Stromal cell of bone marrow (primary cell): Measurements from ENCODE around the gene NIPAL1.

Source experiments
- DNase-seq: peaks from one replicate; pipeline ENCODE4 v3.0.0-alpha.2; 2012; ENCODE audit warnings: low read depth

NIPAL1 gene

DNA sequence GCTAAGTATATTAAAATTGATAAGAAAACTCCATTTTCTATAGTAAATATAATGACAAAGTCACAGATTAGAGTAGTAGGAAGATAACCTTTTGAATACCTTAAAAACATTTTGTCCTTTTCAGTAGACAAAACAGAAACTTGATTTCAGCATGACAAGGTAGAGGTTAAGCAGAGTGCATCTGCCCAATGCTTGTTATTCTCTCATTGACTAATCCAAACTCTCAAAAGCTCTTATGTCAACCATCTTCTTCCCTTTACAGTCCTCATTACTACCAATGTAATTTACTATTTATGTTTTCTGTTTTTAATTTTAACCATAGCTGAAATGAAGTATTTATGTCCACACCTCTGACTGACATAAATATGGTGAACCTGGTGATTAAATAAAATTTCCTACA is 11.1 kb downstream of the NIPAL1 start:
- DNase-seq, result no peak

DNA sequence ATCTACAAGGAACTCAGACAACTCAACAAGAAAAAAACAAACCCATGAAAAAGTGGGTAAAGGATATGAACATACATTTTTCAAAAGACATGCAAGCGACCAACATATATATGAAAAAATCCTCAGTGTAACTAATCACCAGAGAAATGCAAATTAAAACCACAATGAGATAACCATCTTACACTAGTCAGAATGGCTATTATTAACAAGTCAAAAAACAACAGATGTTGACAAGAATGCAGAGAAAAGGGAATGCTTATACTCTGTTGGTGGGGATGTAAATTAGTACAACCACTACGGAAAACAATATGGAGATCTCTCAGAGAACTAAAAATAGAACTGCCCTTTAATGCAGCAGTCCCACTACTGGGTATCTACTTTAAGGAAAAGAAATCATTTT is 12.1 kb downstream of the NIPAL1 start:
- DNase-seq, result no peak

DNA sequence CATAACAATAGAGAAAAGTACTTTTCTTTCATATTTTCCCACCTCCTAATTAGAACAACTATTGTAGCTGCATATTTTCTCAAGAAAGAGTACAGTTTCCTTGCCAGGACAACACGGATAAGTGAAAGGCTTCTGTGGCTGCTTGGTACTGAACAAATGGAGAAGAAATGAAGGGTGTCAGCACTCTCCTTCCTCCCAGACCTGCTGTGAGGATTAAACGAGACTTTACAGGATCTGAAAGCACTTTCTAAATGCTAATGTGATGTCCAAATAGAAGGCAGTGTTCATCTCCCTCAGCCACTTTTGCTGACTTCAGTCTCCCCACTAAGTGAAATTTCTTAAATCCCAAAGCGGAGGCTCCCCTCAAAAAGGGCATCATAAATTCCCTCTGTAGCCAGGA is 13.9 kb downstream of the NIPAL1 start:
- no peak for DNase-seq

DNA sequence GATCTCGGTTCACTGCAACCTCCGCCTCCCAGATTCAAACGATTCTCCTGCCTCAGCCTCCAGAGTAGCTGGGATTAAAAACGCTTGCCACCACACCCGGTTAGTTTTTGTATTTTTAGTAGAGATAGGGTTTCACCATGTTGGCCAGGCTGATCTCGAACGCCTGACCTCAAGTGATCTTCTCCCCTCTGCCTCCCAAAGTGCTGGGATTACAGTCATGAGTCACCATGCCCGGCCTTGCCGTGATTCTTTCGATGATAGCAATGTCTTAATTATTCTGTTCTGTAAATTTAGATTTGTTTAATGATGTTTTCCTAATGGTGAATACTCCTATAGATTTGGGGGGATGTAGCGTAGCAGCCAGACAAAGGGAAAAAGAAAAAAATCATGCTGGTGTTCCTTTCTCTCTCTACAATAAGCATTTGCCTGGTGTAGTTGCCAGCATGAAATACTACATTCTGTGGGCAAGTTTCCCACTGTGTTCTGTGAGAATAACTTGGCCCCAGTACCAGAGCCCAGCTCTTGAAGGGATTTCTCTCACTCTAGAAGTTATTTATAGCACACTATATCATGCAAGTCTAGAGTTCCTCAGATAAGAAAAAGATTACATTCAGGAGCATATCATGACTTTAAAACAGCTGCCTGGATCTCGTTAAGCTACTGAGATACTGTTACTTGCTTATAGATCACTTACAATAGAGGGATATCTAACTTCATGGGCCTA is 15.4 kb downstream of the NIPAL1 start:
- DNase-seq, result no peak

DNA sequence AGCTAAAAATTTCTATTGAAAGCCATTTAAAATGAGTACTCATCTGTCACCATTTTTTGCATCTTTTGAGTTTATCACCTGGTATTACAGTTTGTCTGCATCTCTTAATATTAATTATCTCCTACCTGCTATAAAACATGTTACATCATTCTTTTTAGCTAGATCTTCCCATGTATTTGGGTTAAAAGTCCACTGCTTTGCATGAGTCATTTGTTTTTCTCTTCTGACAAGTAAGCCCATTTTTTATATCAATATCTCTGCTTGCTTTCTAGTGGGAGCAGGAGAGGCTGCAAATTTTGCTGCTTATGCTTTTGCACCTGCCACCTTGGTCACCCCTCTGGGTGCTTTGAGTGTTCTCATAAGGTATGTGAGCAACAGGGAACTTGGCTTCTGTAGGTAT is 16.1 kb downstream of the NIPAL1 start:
- no peak for DNase-seq

DNA sequence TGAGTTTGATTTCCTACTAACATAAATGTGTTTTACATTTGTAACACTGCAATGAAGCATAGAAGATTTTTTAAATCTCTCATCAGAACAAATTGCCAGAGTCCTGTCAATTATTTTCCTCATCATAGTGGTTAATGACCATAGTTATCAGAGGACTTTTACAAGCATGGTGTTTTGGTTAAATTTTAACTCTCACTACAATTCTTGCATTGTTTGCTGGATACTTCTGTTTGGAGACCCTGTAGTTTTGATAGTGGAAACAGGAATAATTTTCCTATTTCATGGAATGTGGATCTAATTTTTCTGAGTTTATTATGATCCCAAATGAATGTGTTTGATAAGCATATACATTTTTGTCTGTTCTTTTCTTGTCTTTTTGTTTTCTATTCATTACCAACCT is 16.8 kb downstream of the NIPAL1 start:
- no peak for DNase-seq

DNA sequence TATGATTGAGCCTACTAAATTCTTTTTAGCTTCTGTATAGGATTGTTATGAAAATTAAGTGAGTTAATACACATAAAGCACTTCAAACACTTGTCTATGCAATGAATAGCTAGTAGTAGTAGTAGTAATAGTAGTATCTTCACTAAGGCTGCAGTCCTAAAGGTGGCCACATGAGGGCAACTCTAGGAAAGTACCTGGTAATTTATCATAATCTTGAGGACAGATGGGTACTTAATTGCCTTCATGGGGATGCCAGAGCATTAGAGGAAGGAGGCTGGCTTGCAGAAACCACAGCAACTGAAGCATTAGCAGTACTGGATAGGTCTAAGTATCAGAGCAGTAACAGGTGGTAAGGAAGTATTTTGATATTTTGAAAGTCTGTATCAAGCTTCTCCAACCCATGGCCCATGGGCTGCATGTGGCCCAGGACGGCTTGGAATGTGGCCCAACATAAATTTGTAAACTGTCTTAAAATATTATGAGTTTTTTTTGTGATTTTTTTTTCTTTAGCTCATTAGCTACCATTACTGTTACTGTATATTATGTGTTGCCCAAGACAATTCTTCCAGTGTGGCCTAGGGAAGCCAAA is 17.3 kb downstream of the NIPAL1 start:
- DNase-seq, result no peak

DNA sequence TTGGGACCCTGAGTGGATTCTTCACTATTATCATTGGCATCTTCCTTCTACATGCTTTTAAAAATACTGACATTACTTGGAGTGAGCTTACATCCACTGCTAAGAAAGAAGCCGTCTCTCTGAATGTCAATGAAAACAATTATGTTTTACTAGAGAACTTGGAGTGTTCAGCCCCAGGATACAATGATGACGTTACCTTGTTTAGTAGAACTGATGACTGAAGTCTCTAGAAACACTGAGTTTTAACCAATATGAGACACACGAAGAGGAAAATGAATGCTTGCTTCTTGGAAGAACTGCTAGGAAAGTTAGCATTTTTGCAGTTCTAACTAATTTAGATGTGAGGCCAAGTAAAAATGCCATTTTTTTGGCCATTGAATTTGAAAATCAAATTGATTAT is 19.4 kb downstream of the NIPAL1 start:
- no peak for DNase-seq

DNA sequence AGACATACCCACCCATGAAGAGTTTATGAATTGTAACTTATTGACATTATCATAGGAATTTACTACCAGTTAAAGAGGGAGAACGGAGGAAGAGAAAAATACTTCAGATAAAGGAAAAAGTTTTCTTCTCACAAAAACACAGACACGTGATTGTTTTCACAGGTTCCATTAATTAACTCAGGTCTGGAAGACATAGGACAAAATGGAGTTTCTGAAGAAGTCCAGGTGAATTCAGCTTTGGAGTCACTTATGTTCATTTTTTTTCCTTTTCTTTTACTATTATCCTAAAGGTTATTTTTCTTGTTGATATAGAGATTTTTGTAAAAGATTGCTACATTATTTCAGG is 20.5 kb downstream of the NIPAL1 start:
- no peak for DNase-seq

DNA sequence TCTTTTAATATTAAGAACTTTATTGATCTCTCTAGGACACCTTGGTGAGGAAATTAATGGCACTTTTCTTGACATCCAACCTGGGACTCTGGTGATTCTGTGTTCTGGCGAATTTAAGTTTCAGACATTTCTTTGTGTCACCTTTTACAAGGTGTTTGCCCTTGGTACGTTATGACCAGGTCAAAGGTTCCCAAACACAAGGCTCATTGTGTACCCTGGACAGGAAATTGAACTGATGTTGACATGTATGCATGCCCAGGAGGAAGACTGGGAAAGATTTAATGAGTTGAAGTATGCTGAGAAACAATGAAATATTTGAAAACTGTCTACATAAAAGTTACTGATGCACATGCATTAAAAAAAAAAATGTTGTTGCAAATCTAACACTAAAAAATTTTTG is 22.1 kb downstream of the NIPAL1 start:
- no peak for DNase-seq

DNA sequence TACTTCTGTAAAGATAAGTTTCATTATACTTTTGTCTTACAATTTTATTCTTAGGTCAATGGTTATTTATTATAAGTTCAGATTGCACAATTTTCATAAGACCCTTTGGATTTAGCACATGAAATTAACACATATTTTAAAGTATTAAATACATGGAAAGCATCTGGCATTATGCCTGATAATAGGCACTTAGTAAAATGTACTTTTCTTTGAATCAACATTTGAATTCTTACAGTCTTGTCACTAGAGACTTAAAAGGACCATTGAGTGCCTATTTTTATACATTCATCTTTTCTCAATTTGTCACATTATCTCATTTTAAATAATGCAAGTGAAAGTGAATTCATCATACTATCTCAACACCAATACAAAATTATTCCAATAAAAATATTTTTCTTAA is 23.0 kb downstream of the NIPAL1 start:
- no peak for DNase-seq

DNA sequence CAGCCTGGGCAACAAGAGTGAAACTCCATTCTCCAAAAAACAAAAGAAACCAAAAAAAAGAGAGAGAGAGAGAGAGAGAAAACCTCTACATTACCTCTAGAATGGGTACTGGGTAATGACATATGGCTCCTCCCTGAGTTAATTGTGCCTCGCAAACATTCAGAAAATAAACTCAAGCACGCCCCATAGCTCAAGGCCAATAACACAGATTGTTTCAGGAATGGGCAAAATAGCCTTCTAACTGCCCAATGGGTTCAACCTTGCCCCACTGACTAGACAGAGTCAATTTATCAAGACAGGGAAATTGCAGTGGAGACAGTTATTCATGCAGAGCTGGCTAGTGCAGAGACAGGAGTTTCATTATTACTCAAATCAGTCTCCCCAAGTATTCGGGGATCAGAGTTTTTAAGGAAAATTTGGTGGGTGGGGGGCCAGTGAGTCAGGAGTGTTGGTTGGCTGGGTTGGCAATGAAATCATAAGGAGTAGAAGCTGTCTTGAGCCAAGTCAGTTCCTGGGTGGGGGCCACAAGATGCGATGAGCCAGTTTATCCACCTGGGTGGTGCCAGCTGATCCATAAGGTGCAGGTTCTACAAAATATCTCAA is 25.1 kb downstream of the NIPAL1 start:
- no peak for DNase-seq

DNA sequence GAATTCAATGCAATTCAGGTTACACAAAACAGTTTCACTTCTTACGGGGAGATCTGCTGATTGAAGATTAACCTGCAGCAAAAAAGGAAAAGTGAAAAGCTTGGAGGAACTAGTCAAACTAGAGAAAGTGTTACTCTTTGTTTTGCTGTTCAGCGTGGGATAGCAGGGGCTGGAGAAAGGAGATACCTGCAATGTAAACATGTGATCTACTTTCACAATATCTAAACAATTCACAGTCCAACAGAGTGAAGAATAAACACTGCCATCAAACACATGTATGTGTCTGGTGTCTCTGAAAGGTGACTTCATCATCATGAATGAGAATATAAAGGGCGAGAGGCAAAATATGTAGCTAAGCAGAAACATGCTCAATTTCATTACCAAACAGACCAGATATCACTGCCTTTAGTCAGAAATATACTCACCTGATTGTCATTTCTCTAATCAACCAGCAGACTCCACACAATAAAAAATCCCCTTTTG is 26.4 kb downstream of the NIPAL1 start:
- DNase-seq, result no peak

DNA sequence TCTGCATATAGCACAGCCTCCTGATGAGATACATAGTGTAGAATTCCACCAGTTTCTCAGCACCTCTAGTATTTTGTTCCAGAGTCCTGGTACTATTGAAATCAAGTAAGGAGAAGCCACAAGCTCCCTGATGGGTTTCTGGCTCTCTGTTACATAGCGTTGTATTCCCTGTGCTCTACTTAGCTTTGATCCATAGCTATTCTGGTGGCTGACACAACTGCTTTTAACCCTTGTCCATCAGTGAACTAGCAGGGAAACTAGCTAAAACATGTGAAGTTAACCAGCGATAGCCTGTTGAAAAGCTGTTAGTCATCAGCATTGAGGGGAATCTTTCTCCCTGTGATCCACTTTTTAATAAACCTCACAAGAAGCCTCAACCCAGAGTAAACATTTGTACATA is 26.9 kb downstream of the NIPAL1 start:
- DNase-seq, result no peak

DNA sequence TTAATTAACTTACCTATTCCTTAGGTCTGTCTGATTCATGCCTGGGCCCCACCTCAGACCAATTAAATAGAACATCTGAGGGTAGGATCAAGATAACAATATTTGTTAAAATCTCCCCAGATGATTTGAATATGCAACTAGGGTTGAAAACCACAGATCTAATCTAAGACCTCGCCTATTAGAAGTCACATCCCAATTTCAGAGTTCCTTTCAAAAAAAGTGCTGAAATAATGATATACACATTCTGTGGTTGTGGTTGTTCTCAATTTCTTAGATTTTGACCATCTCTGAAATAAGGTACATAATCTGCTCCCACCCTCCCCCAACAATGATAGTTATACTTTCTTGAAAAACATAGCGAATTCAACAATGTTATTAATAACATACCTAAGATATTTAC is 27.7 kb downstream of the NIPAL1 start:
- DNase-seq, result no peak

DNA sequence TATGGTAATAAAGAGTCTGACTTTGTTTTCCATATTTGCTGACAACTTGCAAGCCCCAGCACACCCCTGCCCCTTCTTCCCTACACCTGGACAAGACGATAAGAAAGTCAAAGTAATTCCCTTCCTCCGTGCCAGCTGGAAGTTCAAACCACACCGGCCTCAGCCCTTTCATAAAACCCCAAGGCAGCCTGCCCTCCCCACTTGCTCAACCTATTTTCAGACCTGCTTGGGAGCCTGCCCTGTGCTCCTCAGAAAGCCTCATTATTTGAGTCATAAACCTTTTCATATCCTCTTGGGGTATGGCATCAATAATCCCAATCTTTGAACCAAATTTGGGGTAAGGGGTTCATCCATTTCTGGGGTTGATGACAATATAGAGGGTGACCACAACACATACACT is 29.5 kb downstream of the NIPAL1 start:
- DNase-seq, result no peak

DNA sequence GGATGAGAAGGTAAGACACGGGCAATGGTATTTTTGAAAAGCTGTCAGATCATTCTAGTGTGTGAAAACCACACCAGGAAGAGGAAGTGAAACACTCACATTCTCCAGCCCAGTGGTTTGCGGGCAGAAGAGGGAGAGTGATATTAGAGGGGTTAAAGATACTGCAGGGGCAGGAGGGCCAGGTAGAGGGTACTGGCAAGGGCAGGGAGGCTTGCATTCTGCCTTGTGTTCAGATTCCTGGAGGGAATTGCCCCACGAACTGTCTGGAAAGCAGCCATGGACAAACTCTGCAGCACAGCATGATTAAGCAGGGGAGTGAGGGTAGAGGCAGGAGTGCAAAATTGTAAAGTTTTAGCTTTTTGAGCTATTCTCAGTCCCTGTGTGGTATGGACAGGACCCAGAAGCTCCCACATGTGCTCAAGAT is 30.9 kb downstream of the NIPAL1 start:
- no peak for DNase-seq

DNA sequence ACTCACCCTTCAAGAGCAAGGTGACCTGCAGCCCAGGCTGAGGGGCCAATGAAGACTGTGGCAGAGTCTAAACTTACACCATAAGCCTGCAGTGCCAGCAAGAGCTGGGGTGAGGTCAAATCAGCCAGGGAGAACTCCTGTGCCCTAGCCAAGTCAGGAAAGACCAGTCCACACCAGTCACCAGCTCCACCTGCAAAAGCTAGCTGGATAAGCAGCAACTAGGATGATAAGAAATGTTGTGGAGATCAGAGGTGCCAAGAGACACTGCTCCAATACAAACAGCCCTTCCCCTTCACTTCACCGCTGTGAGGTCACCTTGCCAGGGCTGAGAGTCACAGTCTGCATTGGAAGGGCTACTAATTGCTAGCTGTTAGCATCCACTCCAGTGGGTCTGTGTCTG is 31.3 kb downstream of the NIPAL1 start:
- DNase-seq, result no peak

DNA sequence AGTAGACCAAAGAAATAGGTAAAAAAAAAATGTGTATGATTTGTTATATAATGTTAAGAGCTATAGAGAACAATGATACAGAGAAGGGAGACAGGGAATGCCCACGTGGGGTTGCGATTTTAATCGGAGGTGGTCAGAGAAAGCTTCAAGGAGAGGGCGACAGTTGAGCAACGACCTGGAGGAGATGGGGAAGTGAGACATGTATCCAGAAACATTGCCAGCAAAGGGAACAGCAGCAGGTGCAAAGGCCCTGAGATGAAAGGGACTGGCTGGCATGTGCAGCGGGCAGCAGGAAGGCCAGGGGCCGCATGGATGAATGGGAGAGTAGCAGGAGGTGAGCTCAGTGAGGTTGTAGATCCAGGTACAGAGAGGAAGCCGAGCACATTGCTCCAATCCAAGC is 32.9 kb downstream of the NIPAL1 start:
- DNase-seq, result no peak

DNA sequence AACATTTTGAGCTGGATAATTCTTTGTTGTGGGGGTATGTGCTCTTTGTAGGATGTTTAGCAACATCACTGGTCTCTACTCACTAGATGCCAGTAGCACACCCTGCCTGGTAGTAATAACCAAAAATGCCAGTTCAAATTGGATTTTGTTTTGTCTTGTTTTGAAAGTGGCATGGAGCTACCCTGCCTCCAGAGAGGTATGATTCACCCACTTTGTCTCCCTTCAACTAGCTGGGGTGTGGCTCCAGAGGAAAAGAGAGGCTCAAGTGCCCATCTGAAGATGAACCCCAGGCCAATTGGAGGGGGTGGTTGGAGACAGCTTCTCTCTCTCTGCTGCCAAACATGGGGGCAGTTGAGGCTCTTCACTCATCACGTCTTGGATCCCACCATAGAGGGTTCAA is 34.5 kb downstream of the NIPAL1 start:
- DNase-seq, result no peak

DNA sequence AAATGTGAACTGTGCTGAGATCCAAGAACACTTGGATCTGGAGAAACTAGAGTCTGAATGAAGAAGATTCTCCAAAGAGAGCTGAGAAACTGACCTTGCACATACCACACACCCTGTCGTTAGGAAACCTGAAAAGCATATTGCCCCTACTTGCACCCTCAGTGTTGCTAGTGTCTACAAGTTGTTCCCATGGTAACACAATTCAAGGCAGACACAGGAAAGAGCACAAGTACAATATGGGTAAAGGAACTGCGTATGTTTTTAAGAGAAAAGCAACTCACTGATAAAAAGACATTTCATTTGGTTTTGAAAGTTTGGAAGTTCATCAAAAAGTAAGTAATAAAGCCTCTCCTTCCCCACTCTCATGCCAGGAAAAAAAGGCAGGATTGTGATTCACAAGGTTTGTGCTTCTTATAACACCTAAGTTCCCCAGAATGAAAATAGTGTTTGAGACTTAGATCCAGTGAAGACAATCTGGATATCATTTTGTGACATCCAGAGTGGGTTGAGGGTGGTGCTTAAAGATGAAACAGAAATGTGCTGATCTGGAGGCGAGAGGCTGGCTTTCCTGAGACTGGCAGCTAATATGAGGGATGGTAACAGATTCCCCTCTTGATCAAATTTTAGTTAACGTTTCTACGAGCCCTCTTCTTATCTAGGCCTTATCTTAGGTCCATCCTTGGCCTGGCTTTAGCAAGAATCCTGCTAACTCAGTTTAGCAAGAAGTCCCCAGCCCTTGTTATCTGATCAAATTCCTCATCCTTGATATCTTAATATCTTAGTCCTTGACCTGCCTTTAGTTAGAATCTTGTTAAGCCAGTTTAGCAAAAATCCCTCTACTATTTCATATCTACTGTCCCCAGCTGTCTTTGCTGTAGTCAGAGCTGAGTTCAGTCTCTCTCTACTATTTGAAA is 42.3 kb downstream of the NIPAL1 start:
- no peak for DNase-seq

DNA sequence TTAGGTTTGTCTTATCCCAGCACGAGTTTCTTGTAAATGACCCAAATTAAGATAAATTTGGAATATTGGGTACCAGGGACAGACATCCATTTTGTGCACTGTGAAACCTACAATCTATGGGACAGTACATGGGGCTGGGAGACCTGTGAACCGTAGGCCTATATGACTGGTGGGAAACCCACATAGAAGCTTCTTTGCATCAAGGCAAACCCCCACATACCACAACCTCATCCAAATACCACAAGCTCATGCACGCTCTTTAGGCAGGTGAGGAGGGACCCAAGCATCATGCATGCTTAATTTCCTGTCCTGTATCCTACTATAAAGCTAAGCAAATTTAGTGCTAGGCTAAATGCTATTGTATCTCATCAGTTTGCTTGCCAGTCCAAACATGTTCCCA is 47.8 kb downstream of the NIPAL1 start:
- DNase-seq, result no peak

DNA sequence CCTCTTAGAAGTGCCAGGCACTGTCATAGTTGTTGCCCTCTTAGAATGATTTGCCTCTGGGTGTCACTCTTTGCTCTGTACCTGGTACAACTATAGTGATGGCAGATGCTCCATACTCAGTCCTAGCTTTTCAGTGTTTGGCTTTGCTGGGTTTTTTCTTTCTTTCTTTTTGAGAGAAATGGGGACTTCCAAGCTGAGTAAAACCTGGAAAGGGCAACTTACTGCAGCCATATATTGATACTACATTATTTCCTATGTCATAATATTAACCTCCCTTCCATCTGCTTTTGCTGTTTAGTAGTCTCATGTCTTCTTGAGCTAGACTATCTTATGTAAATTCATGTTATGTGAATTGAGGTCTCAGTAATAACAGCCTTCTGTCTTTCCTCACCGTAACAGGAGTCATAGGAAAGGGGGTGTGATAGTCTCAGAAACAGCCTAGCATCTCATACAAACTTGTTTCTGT is 49.0 kb downstream of the NIPAL1 start:
- no peak for DNase-seq
